Tongue (tissue), 2 donors: ENCODE results near the gene PRPH2. TPM values are rescaled to one million over a fixed set of nuclear protein-coding genes. Genes with fewer than 3 reads are reported as not detected.

Experiments
- small RNA-seq: library from RNA; depleted of rRNA; stranded (forward); fragments of <200 nt; gene quantifications from one replicate; pipeline ENCODE3, GENCODE V24; 2014; ENCODE audit warnings: low replicate concordance
- total RNA-seq: library from RNA; depleted of rRNA; stranded (reverse); fragments of >200 nt; gene quantifications from one replicate; pipeline ENCODE4 v1.2.3, GENCODE V29; 2014

PRPH2 gene
- total RNA-seq, 1 donor from 2014 or later: 4.2 TPM

Small RNA genes within 50 kb of the gene (small RNA-seq; reads per million reads assigned to genes)
- not detected for gene RNU6-890P

Other genes with a start within 250 kb of the PRPH2 start
- 42.1 TPM for gene UBR2, start 158.6 kb downstream of the PRPH2 start, total RNA-seq
- 30.3 TPM for gene TBCC, start 23.5 kb upstream of the PRPH2 start, total RNA-seq
- 16.6 TPM for gene BICRAL, start 59.5 kb upstream of the PRPH2 start, total RNA-seq
- 134 TPM for gene RPL7L1, start 157.0 kb upstream of the PRPH2 start, total RNA-seq
- 1.8 TPM for gene PTCRA, start 193.5 kb upstream of the PRPH2 start, total RNA-seq
- 23.7 TPM for gene CNPY3, start 206.9 kb upstream of the PRPH2 start, total RNA-seq
- gene GNMT, start 238.2 kb upstream of the PRPH2 start, total RNA-seq: 0.41 TPM